ENCODE measurements around the gene SUOX.
"Not testable (repeated sequence)": the region's sequence is repeated elsewhere in the genome, so short reads cannot be mapped to it uniquely, and the experiment has no call there.

SUOX gene

GRCh38 chr12:55984861-55985260 is 12.2 kb upstream of the SUOX start:
- H3K9me3 ChIP-seq (ENCODE audit: control insufficient read depth, insufficient read depth, low read length): no peaks in the 10 kb centered on the region
- no peaks in the 10 kb centered on the region for H3K27me3 ChIP-seq (ENCODE audit: control insufficient read depth, insufficient read depth, low read length)
- H3K36me3 ChIP-seq (ENCODE audit: control insufficient read depth, insufficient read depth, low read length): peaks cover 59% of the 10 kb centered on the region
- H3K9ac ChIP-seq (ENCODE audit: low read depth, low read length): no peak overlapping the region
- no peak overlapping the region for H3K4me3 ChIP-seq (ENCODE audit: low read depth, low read length)
- H3K27ac ChIP-seq (ENCODE audit: low read depth, low read length): no peak overlapping the region
- H3K4me1 ChIP-seq (ENCODE audit: control insufficient read depth, insufficient read depth, low read length): no peaks in the 10 kb centered on the region

- no peaks in the 10 kb centered on the region for H3K4me1 ChIP-seq (ENCODE audit: control insufficient read depth, insufficient read depth, low read length)
- H3K36me3 ChIP-seq (ENCODE audit: control insufficient read depth, insufficient read depth, low read length): peaks cover 63% of the 10 kb centered on the region
- H3K9ac ChIP-seq (ENCODE audit: low read depth, low read length): no peak overlapping the region
- no peaks in the 10 kb centered on the region for H3K9me3 ChIP-seq (ENCODE audit: control insufficient read depth, insufficient read depth, low read length)
- no peak overlapping the region for H3K27ac ChIP-seq (ENCODE audit: low read depth, low read length)
- no peaks in the 10 kb centered on the region for H3K27me3 ChIP-seq (ENCODE audit: control insufficient read depth, insufficient read depth, low read length)
- no peak overlapping the region for H3K4me3 ChIP-seq (ENCODE audit: low read depth, low read length)
These were observed 11.7 kb upstream of the SUOX start for GRCh38 chr12:55985341-55985740.

- H3K9ac ChIP-seq (ENCODE audit: low read depth, low read length); H3K4me1 ChIP-seq (ENCODE audit: control insufficient read depth, insufficient read depth, low read length); H3K9me3 ChIP-seq (ENCODE audit: control insufficient read depth, insufficient read depth, low read length); H3K27me3 ChIP-seq (ENCODE audit: control insufficient read depth, insufficient read depth, low read length); H3K27ac ChIP-seq (ENCODE audit: low read depth, low read length); H3K4me3 ChIP-seq (ENCODE audit: low read depth, low read length): not testable (repeated sequence)
- H3K36me3 ChIP-seq (ENCODE audit: control insufficient read depth, insufficient read depth, low read length): peaks cover 65% of the 10 kb centered on the region
These were observed 11.1 kb upstream of the SUOX start for GRCh38 chr12:55985976-55986375.

GRCh38 chr12:55991110-55991509 is 6.0 kb upstream of the SUOX start:
- no peak overlapping the region for H3K4me3 ChIP-seq (ENCODE audit: low read depth, low read length)
- no peak overlapping the region for H3K27ac ChIP-seq (ENCODE audit: low read depth, low read length)
- no peak overlapping the region for H3K9ac ChIP-seq (ENCODE audit: low read depth, low read length)
- peaks cover 78% of the 10 kb centered on the region for H3K36me3 ChIP-seq (ENCODE audit: control insufficient read depth, insufficient read depth, low read length)
- H3K4me1 ChIP-seq (ENCODE audit: control insufficient read depth, insufficient read depth, low read length): no peaks in the 10 kb centered on the region
- no peaks in the 10 kb centered on the region for H3K9me3 ChIP-seq (ENCODE audit: control insufficient read depth, insufficient read depth, low read length)
- H3K27me3 ChIP-seq (ENCODE audit: control insufficient read depth, insufficient read depth, low read length): no peaks in the 10 kb centered on the region

- Histone ChIP-seq H3K4me1 (ENCODE audit: control insufficient read depth, insufficient read depth, low read length) (no peaks in the 10 kb centered on the region), H3K9ac (ENCODE audit: low read depth, low read length) (no peak overlapping the region), H3K36me3 (ENCODE audit: control insufficient read depth, insufficient read depth, low read length) (peaks cover 63% of the 10 kb centered on the region), H3K27ac (ENCODE audit: low read depth, low read length) (no peak overlapping the region), H3K4me3 (ENCODE audit: low read depth, low read length) (no peak overlapping the region), H3K9me3 (ENCODE audit: control insufficient read depth, insufficient read depth, low read length) (no peaks in the 10 kb centered on the region), H3K27me3 (ENCODE audit: control insufficient read depth, insufficient read depth, low read length) (no peaks in the 10 kb centered on the region)
These were observed 3.7 kb upstream of the SUOX start for GRCh38 chr12:55993230-55993853.

GRCh38 chr12:55995366-55995765 is 1.7 kb upstream of the SUOX start:
- Histone ChIP-seq H3K27me3 (ENCODE audit: control insufficient read depth, insufficient read depth, low read length) (no peaks in the 10 kb centered on the region), H3K9ac (ENCODE audit: low read depth, low read length) (no peak overlapping the region), H3K4me1 (ENCODE audit: control insufficient read depth, insufficient read depth, low read length) (no peaks in the 10 kb centered on the region), H3K36me3 (ENCODE audit: control insufficient read depth, insufficient read depth, low read length) (peaks cover 50% of the 10 kb centered on the region), H3K4me3 (ENCODE audit: low read depth, low read length) (no peak overlapping the region), H3K27ac (ENCODE audit: low read depth, low read length) (no peak overlapping the region), H3K9me3 (ENCODE audit: control insufficient read depth, insufficient read depth, low read length) (no peaks in the 10 kb centered on the region)

DNA sequence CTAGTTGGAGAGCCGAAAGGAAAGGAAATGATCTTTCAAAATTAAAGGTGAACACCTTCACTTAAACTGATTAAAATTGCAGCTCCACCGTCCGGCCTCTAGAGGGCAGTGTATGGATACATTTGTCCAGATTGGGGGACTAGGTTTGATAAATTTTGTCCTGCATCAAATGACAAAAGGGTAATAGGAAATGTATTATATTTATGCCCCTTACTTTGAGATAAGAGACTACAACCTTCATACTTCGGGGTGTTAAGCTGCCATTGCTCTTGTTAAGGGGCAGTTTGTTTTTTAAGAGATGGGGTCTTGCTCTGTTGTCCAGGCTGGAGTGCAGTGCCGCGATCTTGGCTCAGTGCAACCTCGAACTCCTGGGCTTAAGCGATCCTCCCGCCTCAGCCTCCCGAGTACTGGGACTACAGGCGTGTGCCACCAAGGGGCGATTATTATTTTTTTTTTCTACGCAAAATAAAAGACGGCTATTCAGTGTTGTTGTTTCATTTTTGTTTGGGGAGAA is 818 bp upstream of the SUOX start:
- Histone ChIP-seq H3K27me3 (ENCODE audit: control insufficient read depth, insufficient read depth, low read length) (no peaks in the 10 kb centered on the region), H3K4me3 (ENCODE audit: low read depth, low read length) (peak overlapping the region; percentile 85), H3K4me1 (ENCODE audit: control insufficient read depth, insufficient read depth, low read length) (no peaks in the 10 kb centered on the region), H3K36me3 (ENCODE audit: control insufficient read depth, insufficient read depth, low read length) (peaks cover 41% of the 10 kb centered on the region), H3K9me3 (ENCODE audit: control insufficient read depth, insufficient read depth, low read length) (no peaks in the 10 kb centered on the region), H3K27ac (ENCODE audit: low read depth, low read length) (peak overlapping the region; percentile 63), H3K9ac (ENCODE audit: low read depth, low read length) (no peak overlapping the region)

DNA sequence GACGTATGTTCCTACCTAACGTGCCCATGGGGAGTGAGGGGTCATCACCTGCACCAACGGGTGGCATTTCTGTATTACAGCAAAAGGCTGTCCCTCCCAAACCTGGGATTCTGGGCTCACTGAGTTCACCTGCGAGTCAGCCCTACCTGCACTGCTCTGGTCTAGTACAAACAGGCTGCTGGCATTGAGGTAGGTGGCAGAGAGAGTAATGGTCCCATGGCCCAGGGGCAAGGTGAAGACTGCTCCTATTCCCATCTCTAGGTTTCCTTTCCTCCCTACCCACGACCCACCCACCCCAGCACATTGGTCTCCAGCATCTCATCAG is 421 bp downstream of the SUOX start:
- Histone ChIP-seq H3K4me3 (ENCODE audit: low read depth, low read length) (peak overlapping the region; percentile 85), H3K27ac (ENCODE audit: low read depth, low read length) (peak overlapping the region; percentile 38), H3K9me3 (ENCODE audit: control insufficient read depth, insufficient read depth, low read length) (no peaks in the 10 kb centered on the region), H3K27me3 (ENCODE audit: control insufficient read depth, insufficient read depth, low read length) (no peaks in the 10 kb centered on the region), H3K4me1 (ENCODE audit: control insufficient read depth, insufficient read depth, low read length) (no peaks in the 10 kb centered on the region), H3K36me3 (ENCODE audit: control insufficient read depth, insufficient read depth, low read length) (peaks cover 36% of the 10 kb centered on the region), H3K9ac (ENCODE audit: low read depth, low read length) (peak overlapping the region; percentile 66)

- not testable (repeated sequence) for H3K9ac ChIP-seq (ENCODE audit: low read depth, low read length); H3K4me3 ChIP-seq (ENCODE audit: low read depth, low read length); H3K9me3 ChIP-seq (ENCODE audit: control insufficient read depth, insufficient read depth, low read length); H3K27ac ChIP-seq (ENCODE audit: low read depth, low read length); H3K4me1 ChIP-seq (ENCODE audit: control insufficient read depth, insufficient read depth, low read length); H3K27me3 ChIP-seq (ENCODE audit: control insufficient read depth, insufficient read depth, low read length)
- peaks cover 33% of the 10 kb centered on the region for H3K36me3 ChIP-seq (ENCODE audit: control insufficient read depth, insufficient read depth, low read length)
These were observed 2.4 kb downstream of the SUOX start for GRCh38 chr12:55999522-55999921.

DNA sequence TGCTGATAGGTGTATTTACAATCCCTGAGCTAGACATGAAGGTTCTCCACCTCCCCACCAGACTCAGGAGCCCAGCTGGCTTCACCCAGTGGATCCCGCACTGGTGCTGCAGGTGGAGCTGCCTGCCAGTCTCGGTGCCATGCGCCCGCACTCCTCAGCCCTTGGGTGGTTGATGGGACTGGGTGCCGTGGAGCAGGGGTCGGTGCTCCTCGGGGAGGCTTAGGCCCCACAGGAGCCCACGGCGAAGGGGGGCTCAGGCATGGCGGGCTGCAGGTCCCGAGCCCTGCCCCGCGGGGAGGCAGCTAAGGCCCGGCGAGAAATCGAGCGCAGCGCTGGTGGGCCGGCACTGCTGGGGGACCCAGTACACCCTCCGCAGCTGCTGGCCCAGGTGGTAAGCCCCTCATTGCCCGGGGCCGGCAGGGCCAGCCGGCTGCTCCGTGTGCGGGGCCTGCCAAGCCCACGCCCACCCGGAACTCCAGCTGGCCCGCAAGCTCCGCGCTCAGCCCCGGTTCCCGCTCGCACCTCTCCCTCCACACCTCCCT is 3.0 kb downstream of the SUOX start:
- peaks cover 33% of the 10 kb centered on the region for H3K36me3 ChIP-seq (ENCODE audit: control insufficient read depth, insufficient read depth, low read length)
- H3K9ac ChIP-seq (ENCODE audit: low read depth, low read length); H3K4me1 ChIP-seq (ENCODE audit: control insufficient read depth, insufficient read depth, low read length); H3K4me3 ChIP-seq (ENCODE audit: low read depth, low read length); H3K27ac ChIP-seq (ENCODE audit: low read depth, low read length); H3K9me3 ChIP-seq (ENCODE audit: control insufficient read depth, insufficient read depth, low read length); H3K27me3 ChIP-seq (ENCODE audit: control insufficient read depth, insufficient read depth, low read length): not testable (repeated sequence)

- H3K4me3 ChIP-seq (ENCODE audit: low read depth, low read length): no peak overlapping the region
- no peak overlapping the region for H3K9ac ChIP-seq (ENCODE audit: low read depth, low read length)
- no peak overlapping the region for H3K27ac ChIP-seq (ENCODE audit: low read depth, low read length)
These were observed 4.5 kb downstream of the SUOX start for GRCh38 chr12:56001487-56002100.

More at GRCh38 chr12:56001487-56002100, 4.5 kb downstream of the SUOX start:
- Histone ChIP-seq H3K36me3 (ENCODE audit: control insufficient read depth, insufficient read depth, low read length) (peaks cover 30% of the 10 kb centered on the region), H3K4me1 (ENCODE audit: control insufficient read depth, insufficient read depth, low read length) (no peaks in the 10 kb centered on the region), H3K27me3 (ENCODE audit: control insufficient read depth, insufficient read depth, low read length) (no peaks in the 10 kb centered on the region), H3K9me3 (ENCODE audit: control insufficient read depth, insufficient read depth, low read length) (no peaks in the 10 kb centered on the region)
